ENCODE results near the gene UVRAG. TPM values are rescaled to one million over a fixed set of nuclear protein-coding genes. Genes with fewer than 3 reads are reported as not detected.

UVRAG gene
- total and polyA plus RNA-seq, 2 donors from 2014 or later = 7.2 to 27.9 TPM

GRCh38 chr11:76184551-76184993 is 369.6 kb downstream of the UVRAG start:
- intact Hi-C loops (cut with DNase I) = no loop called here
- H3K4me1 ChIP-seq (ENCODE audit: control insufficient read depth in 2 of 3, insufficient read depth in 2 of 3, low read depth in 1 of 3, low read length in 3 of 3) = no peaks in the 10 kb centered on the region
- no peak overlapping the region for H3K27ac ChIP-seq (ENCODE audit: low read depth in 2 of 2, low read length in 2 of 2)
- H3K36me3 ChIP-seq (ENCODE audit: control insufficient read depth in 2 of 3, insufficient read depth in 3 of 3, low read length in 3 of 3) = no peaks in the 10 kb centered on the region
- no peak overlapping the region for H3K4me3 ChIP-seq (ENCODE audit: low read length in 3 of 3)
- H3K9me3 ChIP-seq (ENCODE audit: control insufficient read depth in 2 of 3, insufficient read depth in 1 of 3, low read length in 3 of 3) = no peaks in the 10 kb centered on the region
- no peak overlapping the region for H3K9ac ChIP-seq (ENCODE audit: low read length in 3 of 3)
- DNase-seq (peak in 4 of 5 donors; percentile 35 to 84 (median 50)), FAIRE-seq (no peak)
- no peaks in the 10 kb centered on the region for H3K27me3 ChIP-seq (ENCODE audit: control insufficient read depth, insufficient read depth, low read length)
- TF ChIP-seq CTCF (IDR thresholded peaks at IDR 0.05; ENCODE audit: borderline replicate concordance, extremely low read depth, insufficient read depth) = no peak

- H3K27ac ChIP-seq (ENCODE audit: low read depth in 2 of 2, low read length in 2 of 2) = no peak overlapping the region
- no peaks in the 10 kb centered on the region for H3K27me3 ChIP-seq (ENCODE audit: control insufficient read depth, insufficient read depth, low read length)
- TF ChIP-seq CTCF (IDR thresholded peaks at IDR 0.05; ENCODE audit: borderline replicate concordance, extremely low read depth, insufficient read depth) = no peak
- FAIRE-seq = no peak
- intact Hi-C loops (cut with DNase I) = no loop called here
- no peak for DNase-seq
- H3K9ac ChIP-seq (ENCODE audit: low read length in 3 of 3) = no peak overlapping the region
- no peak overlapping the region for H3K4me3 ChIP-seq (ENCODE audit: low read length in 3 of 3)
- H3K4me1 ChIP-seq (ENCODE audit: control insufficient read depth in 2 of 3, insufficient read depth in 2 of 3, low read depth in 1 of 3, low read length in 3 of 3) = no peaks in the 10 kb centered on the region
- H3K36me3 ChIP-seq (ENCODE audit: control insufficient read depth in 2 of 3, insufficient read depth in 3 of 3, low read length in 3 of 3) = no peaks in the 10 kb centered on the region
- no peaks in the 10 kb centered on the region for H3K9me3 ChIP-seq (ENCODE audit: control insufficient read depth in 2 of 3, insufficient read depth in 1 of 3, low read length in 3 of 3)
Measured at GRCh38 chr11:76185511-76185910, 370.5 kb downstream of the UVRAG start.

GRCh38 chr11:76185931-76186401 is 371.0 kb downstream of the UVRAG start:
- Histone ChIP-seq H3K36me3 (ENCODE audit: control insufficient read depth in 2 of 3, insufficient read depth in 3 of 3, low read length in 3 of 3) (no peaks in the 10 kb centered on the region), H3K9me3 (ENCODE audit: control insufficient read depth in 2 of 3, insufficient read depth in 1 of 3, low read length in 3 of 3) (no peaks in the 10 kb centered on the region), H3K4me1 (ENCODE audit: control insufficient read depth in 2 of 3, insufficient read depth in 2 of 3, low read depth in 1 of 3, low read length in 3 of 3) (no peaks in the 10 kb centered on the region), H3K27ac (ENCODE audit: low read depth in 2 of 2, low read length in 2 of 2) (no peak overlapping the region), H3K4me3 (ENCODE audit: low read length in 3 of 3) (no peak overlapping the region), H3K27me3 (ENCODE audit: control insufficient read depth, insufficient read depth, low read length) (no peaks in the 10 kb centered on the region), H3K9ac (ENCODE audit: low read length in 3 of 3) (no peak overlapping the region)
- intact Hi-C loops (cut with DNase I) = no loop called here
- DNase-seq = peak; percentile 88 to 92 (median 90)
- TF ChIP-seq CTCF (IDR thresholded peaks at IDR 0.05; ENCODE audit: borderline replicate concordance, extremely low read depth, insufficient read depth) = no peak
- FAIRE-seq = no peak

- Histone ChIP-seq H3K27me3 (ENCODE audit: control insufficient read depth, insufficient read depth, low read length) (no peaks in the 10 kb centered on the region), H3K36me3 (ENCODE audit: control insufficient read depth in 2 of 3, insufficient read depth in 3 of 3, low read length in 3 of 3) (no peaks in the 10 kb centered on the region), H3K27ac (ENCODE audit: low read depth in 2 of 2, low read length in 2 of 2) (no peak overlapping the region), H3K4me3 (ENCODE audit: low read length in 3 of 3) (no peak overlapping the region), H3K9ac (ENCODE audit: low read length in 3 of 3) (no peak overlapping the region), H3K4me1 (ENCODE audit: control insufficient read depth in 2 of 3, insufficient read depth in 2 of 3, low read depth in 1 of 3, low read length in 3 of 3) (no peaks in the 10 kb centered on the region), H3K9me3 (ENCODE audit: control insufficient read depth in 2 of 3, insufficient read depth in 1 of 3, low read length in 3 of 3) (no peaks in the 10 kb centered on the region)
- no peak for DNase-seq
- no peak for TF ChIP-seq CTCF (IDR thresholded peaks at IDR 0.05; ENCODE audit: borderline replicate concordance, extremely low read depth, insufficient read depth)
- intact Hi-C loops (cut with DNase I) = no loop called here
- no peak for FAIRE-seq
Measured at GRCh38 chr11:76186776-76187279, 371.8 kb downstream of the UVRAG start.

Data from kidney (tissue), 14 donors.